GM23338 (cell line): ENCODE results near the gene SREBF2. TPM values are rescaled to one million over a fixed set of nuclear protein-coding genes. Genes with fewer than 3 reads are reported as not detected.

ENCODE experiments used
- ATAC-seq: fragments of 200-7000 bp; cut with Tn5 transposase; 3 replicates; pipeline ENCODE4 v1.9.1; 2020
- DNase-seq: peaks from one replicate; pipeline ENCODE4 v3.0.0-alpha.2; 2015; ENCODE audit warnings: low spot score
- H2AFZ ChIP-seq: fragments of 200-600 bp; sonication (generic); 2 replicates; pipeline ENCODE4 v1.8.0; 2016; ENCODE audit warnings: antibody characterized with exemption, mild to moderate bottlenecking, moderate library complexity
- H3F3A ChIP-seq: fragments of 200-600 bp; sonication (generic); replicated peaks from 2 replicates; pipeline ENCODE4 v1.8.0; 2017; ENCODE audit warnings: antibody characterized with exemption, mixed run types, low read depth
- H3K27ac ChIP-seq: fragments of 200-600 bp; sonication (generic); 2 replicates; pipeline ENCODE4 v1.6.1; 2016; ENCODE audit warnings: low read depth
- H3K27me3 ChIP-seq: fragments of 200-600 bp; sonication (generic); 2 replicates; pipeline ENCODE4 v1.8.0; 2016; ENCODE audit warnings: mild to moderate bottlenecking, mixed run types, moderate library complexity; ENCODE audit not compliant: insufficient read depth
- H3K36me3 ChIP-seq: fragments of 200-600 bp; sonication (generic); 2 replicates; pipeline ENCODE4 v1.8.0; 2016; ENCODE audit warnings: mild to moderate bottlenecking; ENCODE audit not compliant: insufficient read depth
- H3K4me1 ChIP-seq: fragments of 200-600 bp; sonication (generic); 2 replicates; pipeline ENCODE4 v1.8.0; 2016; ENCODE audit warnings: mild to moderate bottlenecking, moderate library complexity; ENCODE audit not compliant: insufficient read depth
- H3K4me2 ChIP-seq: fragments of 200-600 bp; sonication (generic); 2 replicates; pipeline ENCODE4 v1.7.1; 2017; ENCODE audit warnings: mixed run types
- H3K4me3 ChIP-seq: fragments of 200-600 bp; sonication (generic); 2 replicates; pipeline ENCODE4 v1.6.1; 2016; ENCODE audit warnings: mixed run types
- H3K79me2 ChIP-seq: fragments of 200-600 bp; sonication (generic); replicated peaks from 2 replicates; pipeline ENCODE4 v1.8.0; 2017; ENCODE audit warnings: mild to moderate bottlenecking; ENCODE audit not compliant: insufficient read depth
- H3K9me2 ChIP-seq: fragments of 200-600 bp; sonication (generic); 2 replicates; pipeline ENCODE4 v1.8.0; 2017; ENCODE audit not compliant: insufficient read depth
- H4K20me1 ChIP-seq: fragments of 200-600 bp; sonication (generic); replicated peaks from 2 replicates; pipeline ENCODE4 v1.8.0; 2017; ENCODE audit warnings: mild to moderate bottlenecking; ENCODE audit not compliant: insufficient read depth
- H3K27ac Mint-ChIP-seq: 2 replicates; pipeline ENCODE4 v1.8.0; 2020; ENCODE audit warnings: inconsistent platforms, mild to moderate bottlenecking, moderate library complexity, mixed read lengths
- H3K27me3 Mint-ChIP-seq: 3 replicates; pipeline ENCODE4 v1.8.0; 2022; ENCODE audit warnings: low read depth, mild to moderate bottlenecking, moderate library complexity, mixed read lengths, inconsistent platforms; ENCODE audit not compliant: insufficient read depth, poor library complexity
- H3K36me3 Mint-ChIP-seq: 3 replicates; pipeline ENCODE4 v1.8.0; 2021; ENCODE audit warnings: low read depth, mild to moderate bottlenecking, inconsistent platforms, moderate library complexity, mixed read lengths
- H3K4me1 Mint-ChIP-seq: 3 replicates; pipeline ENCODE4 v1.8.0; 2020; ENCODE audit warnings: mild to moderate bottlenecking, inconsistent platforms, mixed read lengths
- H3K4me3 Mint-ChIP-seq: 3 replicates; pipeline ENCODE4 v1.8.0; 2021; ENCODE audit warnings: moderate library complexity, mild to moderate bottlenecking, inconsistent platforms, mixed read lengths
- H3K9me3 Mint-ChIP-seq: 3 replicates; pipeline ENCODE4 v1.8.0; 2020; ENCODE audit warnings: moderate library complexity, mild to moderate bottlenecking, inconsistent platforms, mixed read lengths
- CREB1 ChIP-seq: fragments of 250-450 bp; sonication (Bioruptor Pico); IDR thresholded peaks from 2 replicates; pipeline ENCODE4 v1.5.0; 2020; ENCODE audit warnings: low read depth, mild to moderate bottlenecking, moderate library complexity
- CTCF ChIP-seq, 2 experiments: fragments of 200-600 bp in 1 of 2; sonication (generic) in 1 of 2; conservative IDR thresholded peaks; 2 replicates each; pipeline versions ENCODE4 v1.5.1 to v1.6.1; 2016 to 2017; ENCODE audit warnings: antibody characterized with exemption in 2 of 2, low read depth in 2 of 2, mild to moderate bottlenecking in 2 of 2, moderate library complexity in 1 of 2
- EZH2 ChIP-seq: fragments of 200-600 bp; sonication (generic); IDR thresholded peaks from one replicate; pipeline ENCODE4 v1.8.0; 2017; ENCODE audit warnings: antibody characterized with exemption, mild to moderate bottlenecking, low read depth; ENCODE audit not compliant: unreplicated experiment
- EZH2phosphoT487 ChIP-seq: fragments of 200-600 bp; sonication (generic); IDR thresholded peaks from one replicate; pipeline ENCODE4 v1.8.1; 2018; ENCODE audit warnings: antibody characterized with exemption; ENCODE audit not compliant: unreplicated experiment
- JUNB ChIP-seq: IDR thresholded peaks from one replicate; pipeline ENCODE4 v1.6.1; 2016; ENCODE audit warnings: antibody characterized with exemption; ENCODE audit not compliant: unreplicated experiment
- NANOG ChIP-seq: IDR thresholded peaks from 2 replicates; pipeline ENCODE4 v1.6.1; 2016; ENCODE audit warnings: antibody characterized with exemption, borderline replicate concordance
- POLR2AphosphoS5 ChIP-seq: IDR thresholded peaks from 2 replicates; pipeline ENCODE4 v1.6.1; 2016; ENCODE audit warnings: antibody characterized with exemption, low read depth
- STAT1 ChIP-seq: IDR thresholded peaks from one replicate; pipeline ENCODE4 v1.6.1; 2016; ENCODE audit warnings: antibody characterized with exemption; ENCODE audit not compliant: unreplicated experiment
- ZNF331 ChIP-seq: fragments of 250-450 bp; sonication (Bioruptor Pico); IDR thresholded peaks from 2 replicates; pipeline ENCODE4 v1.5.0; 2020; ENCODE audit warnings: low read depth, mild to moderate bottlenecking, moderate library complexity
- polyA plus RNA-seq: library from polyadenylated mRNA; unstranded; fragments of >200 nt; fragmentation: Nextera tagmentation; extraction: Ambion mirVana; gene quantifications from 2 replicates; pipeline ENCODE4 v1.2.1, GENCODE V29; 2016
- total RNA-seq: library from RNA; depleted of rRNA; stranded (reverse); fragments of >200 nt; shearing (Covaris generic); gene quantifications from 2 replicates; pipeline ENCODE4 v1.2.3, GENCODE V29; 2014
- TF ChIP-seq, protein P1 (sequence below): IDR thresholded peaks from 2 replicates; pipeline ENCODE4 v1.6.1; 2016; ENCODE audit warnings: antibody characterized with exemption
- TF ChIP-seq, protein P2 (sequence below): fragments of 250-450 bp; sonication (Bioruptor Pico); IDR thresholded peaks from 2 replicates; pipeline ENCODE4 v1.5.0; 2020; ENCODE audit warnings: mild to moderate bottlenecking, moderate library complexity

SREBF2 gene
- total and polyA plus RNA-seq, 2 experiments from 2014 or later: 48.7 to 163 TPM

- Histone ChIP-seq H3K79me2 (no peaks in the 10 kb centered on the region), H4K20me1 (peaks cover 3% of the 10 kb centered on the region), H3K4me3 (peak overlapping the region; percentile 64), H3K27ac (no peak overlapping the region), H3K36me3 (no peaks in the 10 kb centered on the region), H3K9me2 (no peaks in the 10 kb centered on the region), H3F3A (0 out of 2 replicates have a peak, but pooled peaks cover 4% of the 10 kb centered on the region), H2AFZ (peak overlapping the region; percentile 69; the same call in 1 of the 2 replicates), H3K27me3 (peaks cover 96% of the 10 kb centered on the region), H3K4me1 (peaks cover 27% of the 10 kb centered on the region; the same call in 1 of the 2 replicates), H3K4me2 (peak overlapping the region; percentile 84)
- TF ChIP-seq EZH2: peak; percentile 84
- TF ChIP-seq EZH2phosphoT487: no peak
- no peak for TF ChIP-seq CREB1 (CRISPR knock-in tag)
- no peak for TF ChIP-seq JUNB
- DNase-seq (no peak), ATAC-seq (no peak)
- Mint-ChIP-seq H3K36me3 (no peaks in the 10 kb centered on the region; the same call in 2 of the 3 replicates), H3K27ac (no peak overlapping the region), H3K4me3 (peak overlapping the region; percentile 71), H3K9me3 (peaks cover 6% of the 10 kb centered on the region), H3K27me3 (peaks cover 82% of the 10 kb centered on the region), H3K4me1 (peaks cover 14% of the 10 kb centered on the region)
Measured at GRCh38 chr22:41915786-41916493, 83.0 kb downstream of the SREBF2 start.

GRCh38 chr22:41916745-41917358 lies 83.9 kb downstream of the SREBF2 start:
- H3K79me2 ChIP-seq: no peaks in the 10 kb centered on the region
- no peak overlapping the region for H3K27ac ChIP-seq
- H3K4me1 ChIP-seq: peaks cover 28% of the 10 kb centered on the region; the same call in 1 of the 2 replicates
- no peak overlapping the region for H2AFZ ChIP-seq
- no peak for DNase-seq
- H3K36me3 ChIP-seq: no peaks in the 10 kb centered on the region
- H4K20me1 ChIP-seq: peaks cover 3% of the 10 kb centered on the region
- Mint-ChIP-seq H3K27me3 (peaks cover 80% of the 10 kb centered on the region), H3K27ac (no peak overlapping the region), H3K9me3 (0 out of 3 replicates have a peak, but pooled peaks cover under 1% of the 10 kb centered on the region), H3K4me3 (no peak overlapping the region), H3K4me1 (peaks cover 10% of the 10 kb centered on the region; the same call in 2 of the 3 replicates), H3K36me3 (no peaks in the 10 kb centered on the region; the same call in 2 of the 3 replicates)
- H3F3A ChIP-seq: 0 out of 2 replicates have a peak, but pooled peaks cover 4% of the 10 kb centered on the region
- no peak overlapping the region for H3K4me3 ChIP-seq
- ATAC-seq: no peak
- peaks cover 95% of the 10 kb centered on the region for H3K27me3 ChIP-seq
- H3K4me2 ChIP-seq: no peak overlapping the region
- no peaks in the 10 kb centered on the region for H3K9me2 ChIP-seq
- TF ChIP-seq, protein P1, sequence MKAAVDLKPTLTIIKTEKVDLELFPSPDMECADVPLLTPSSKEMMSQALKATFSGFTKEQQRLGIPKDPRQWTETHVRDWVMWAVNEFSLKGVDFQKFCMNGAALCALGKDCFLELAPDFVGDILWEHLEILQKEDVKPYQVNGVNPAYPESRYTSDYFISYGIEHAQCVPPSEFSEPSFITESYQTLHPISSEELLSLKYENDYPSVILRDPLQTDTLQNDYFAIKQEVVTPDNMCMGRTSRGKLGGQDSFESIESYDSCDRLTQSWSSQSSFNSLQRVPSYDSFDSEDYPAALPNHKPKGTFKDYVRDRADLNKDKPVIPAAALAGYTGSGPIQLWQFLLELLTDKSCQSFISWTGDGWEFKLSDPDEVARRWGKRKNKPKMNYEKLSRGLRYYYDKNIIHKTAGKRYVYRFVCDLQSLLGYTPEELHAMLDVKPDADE: no peak
- TF ChIP-seq NANOG (no peak), CTCF (conservative IDR thresholded peaks at IDR 0.05; ENCODE audit: low read depth in 2 of 2) (no peak), EZH2 (no peak), ZNF331 (CRISPR knock-in tag) (no peak), JUNB (no peak), STAT1 (no peak), EZH2phosphoT487 (no peak), CREB1 (CRISPR knock-in tag) (no peak), POLR2AphosphoS5 (no peak)
- TF ChIP-seq, protein P2, sequence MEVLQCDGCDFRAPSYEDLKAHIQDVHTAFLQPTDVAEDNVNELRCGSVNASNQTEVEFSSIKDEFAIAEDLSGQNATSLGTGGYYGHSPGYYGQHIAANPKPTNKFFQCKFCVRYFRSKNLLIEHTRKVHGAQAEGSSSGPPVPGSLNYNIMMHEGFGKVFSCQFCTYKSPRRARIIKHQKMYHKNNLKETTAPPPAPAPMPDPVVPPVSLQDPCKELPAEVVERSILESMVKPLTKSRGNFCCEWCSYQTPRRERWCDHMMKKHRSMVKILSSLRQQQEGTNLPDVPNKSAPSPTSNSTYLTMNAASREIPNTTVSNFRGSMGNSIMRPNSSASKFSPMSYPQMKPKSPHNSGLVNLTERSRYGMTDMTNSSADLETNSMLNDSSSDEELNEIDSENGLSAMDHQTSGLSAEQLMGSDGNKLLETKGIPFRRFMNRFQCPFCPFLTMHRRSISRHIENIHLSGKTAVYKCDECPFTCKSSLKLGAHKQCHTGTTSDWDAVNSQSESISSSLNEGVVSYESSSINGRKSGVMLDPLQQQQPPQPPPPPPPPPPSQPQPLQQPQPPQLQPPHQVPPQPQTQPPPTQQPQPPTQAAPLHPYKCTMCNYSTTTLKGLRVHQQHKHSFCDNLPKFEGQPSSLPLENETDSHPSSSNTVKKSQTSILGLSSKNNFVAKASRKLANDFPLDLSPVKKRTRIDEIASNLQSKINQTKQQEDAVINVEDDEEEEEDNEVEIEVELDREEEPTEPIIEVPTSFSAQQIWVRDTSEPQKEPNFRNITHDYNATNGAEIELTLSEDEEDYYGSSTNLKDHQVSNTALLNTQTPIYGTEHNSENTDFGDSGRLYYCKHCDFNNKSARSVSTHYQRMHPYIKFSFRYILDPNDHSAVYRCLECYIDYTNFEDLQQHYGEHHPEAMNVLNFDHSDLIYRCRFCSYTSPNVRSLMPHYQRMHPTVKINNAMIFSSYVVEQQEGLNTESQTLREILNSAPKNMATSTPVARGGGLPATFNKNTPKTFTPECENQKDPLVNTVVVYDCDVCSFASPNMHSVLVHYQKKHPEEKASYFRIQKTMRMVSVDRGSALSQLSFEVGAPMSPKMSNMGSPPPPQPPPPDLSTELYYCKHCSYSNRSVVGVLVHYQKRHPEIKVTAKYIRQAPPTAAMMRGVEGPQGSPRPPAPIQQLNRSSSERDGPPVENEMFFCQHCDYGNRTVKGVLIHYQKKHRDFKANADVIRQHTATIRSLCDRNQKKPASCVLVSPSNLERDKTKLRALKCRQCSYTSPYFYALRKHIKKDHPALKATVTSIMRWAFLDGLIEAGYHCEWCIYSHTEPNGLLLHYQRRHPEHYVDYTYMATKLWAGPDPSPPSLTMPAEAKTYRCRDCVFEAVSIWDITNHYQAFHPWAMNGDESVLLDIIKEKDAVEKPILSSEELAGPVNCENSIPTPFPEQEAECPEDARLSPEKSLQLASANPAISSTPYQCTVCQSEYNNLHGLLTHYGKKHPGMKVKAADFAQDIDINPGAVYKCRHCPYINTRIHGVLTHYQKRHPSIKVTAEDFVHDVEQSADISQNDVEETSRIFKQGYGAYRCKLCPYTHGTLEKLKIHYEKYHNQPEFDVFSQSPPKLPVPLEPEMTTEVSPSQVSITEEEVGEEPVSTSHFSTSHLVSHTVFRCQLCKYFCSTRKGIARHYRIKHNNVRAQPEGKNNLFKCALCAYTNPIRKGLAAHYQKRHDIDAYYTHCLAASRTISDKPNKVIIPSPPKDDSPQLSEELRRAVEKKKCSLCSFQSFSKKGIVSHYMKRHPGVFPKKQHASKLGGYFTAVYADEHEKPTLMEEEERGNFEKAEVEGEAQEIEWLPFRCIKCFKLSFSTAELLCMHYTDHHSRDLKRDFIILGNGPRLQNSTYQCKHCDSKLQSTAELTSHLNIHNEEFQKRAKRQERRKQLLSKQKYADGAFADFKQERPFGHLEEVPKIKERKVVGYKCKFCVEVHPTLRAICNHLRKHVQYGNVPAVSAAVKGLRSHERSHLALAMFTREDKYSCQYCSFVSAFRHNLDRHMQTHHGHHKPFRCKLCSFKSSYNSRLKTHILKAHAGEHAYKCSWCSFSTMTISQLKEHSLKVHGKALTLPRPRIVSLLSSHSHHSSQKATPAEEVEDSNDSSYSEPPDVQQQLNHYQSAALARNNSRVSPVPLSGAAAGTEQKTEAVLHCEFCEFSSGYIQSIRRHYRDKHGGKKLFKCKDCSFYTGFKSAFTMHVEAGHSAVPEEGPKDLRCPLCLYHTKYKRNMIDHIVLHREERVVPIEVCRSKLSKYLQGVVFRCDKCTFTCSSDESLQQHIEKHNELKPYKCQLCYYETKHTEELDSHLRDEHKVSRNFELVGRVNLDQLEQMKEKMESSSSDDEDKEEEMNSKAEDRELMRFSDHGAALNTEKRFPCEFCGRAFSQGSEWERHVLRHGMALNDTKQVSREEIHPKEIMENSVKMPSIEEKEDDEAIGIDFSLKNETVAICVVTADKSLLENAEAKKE (CRISPR knock-in tag): no peak
